Central memory CD8-positive, alpha-beta T cell (primary cell): ENCODE data around the gene COA3.
A peak's percentile ranks its signal among the peaks of the same experiment; 100 is the strongest.

ENCODE experiments used
- ATAC-seq: fragments of 150-1000 bp; cut with Tn5 transposase; replicated peaks from 2 replicates; pipeline ENCODE4 v1.10.0; 2022; ENCODE audit warnings: mild to moderate bottlenecking, moderate FRiP score, moderate number of reproducible peaks; ENCODE audit not compliant: poor library complexity, severe bottlenecking; ENCODE audit errors: extremely low read depth
- DNase-seq, 2 donors: peaks; one replicate each; pipeline ENCODE4 v3.0.0; 2021; ENCODE audit warnings: low spot score in 2 of 2
- H3K27ac Mint-ChIP-seq: one replicate; pipeline ENCODE4 v1.8.0; 2022; ENCODE audit warnings: low read depth, mild to moderate bottlenecking, moderate library complexity, mixed read lengths
- H3K27me3 Mint-ChIP-seq: one replicate; pipeline ENCODE4 v1.8.0; 2022; ENCODE audit warnings: mixed read lengths
- H3K36me3 Mint-ChIP-seq: one replicate; pipeline ENCODE4 v1.8.0; 2022; ENCODE audit warnings: mild to moderate bottlenecking, moderate library complexity, mixed read lengths; ENCODE audit not compliant: insufficient read depth
- H3K4me1 Mint-ChIP-seq: one replicate; pipeline ENCODE4 v1.8.0; 2022; ENCODE audit warnings: mixed read lengths
- H3K4me3 Mint-ChIP-seq: one replicate; pipeline ENCODE4 v1.8.0; 2022; ENCODE audit warnings: mild to moderate bottlenecking, moderate library complexity, mixed read lengths
- H3K9me3 Mint-ChIP-seq: one replicate; pipeline ENCODE4 v1.8.0; 2022; ENCODE audit warnings: mixed read lengths

The COA3 gene

GRCh38 chr17:42803074-42803883 lies 4.8 kb upstream of the COA3 start:
- H3K4me3 Mint-ChIP-seq = no peak overlapping the region
- H3K27ac Mint-ChIP-seq = no peak overlapping the region
- DNase-seq = no peak
- no peak for ATAC-seq
- H3K36me3 Mint-ChIP-seq = peaks cover 8% of the 10 kb centered on the region
- no peaks in the 10 kb centered on the region for H3K27me3 Mint-ChIP-seq
- H3K9me3 Mint-ChIP-seq = no peaks in the 10 kb centered on the region
- H3K4me1 Mint-ChIP-seq = peaks cover 7% of the 10 kb centered on the region

GRCh38 chr17:42798011-42798382 lies 507 bp downstream of the COA3 start:
- peak overlapping the region; percentile 87 for H3K27ac Mint-ChIP-seq
- H3K36me3 Mint-ChIP-seq = peaks cover 13% of the 10 kb centered on the region
- peaks cover 14% of the 10 kb centered on the region for H3K4me1 Mint-ChIP-seq
- H3K27me3 Mint-ChIP-seq = no peaks in the 10 kb centered on the region
- no peak for DNase-seq
- H3K9me3 Mint-ChIP-seq = no peaks in the 10 kb centered on the region
- peak overlapping the region; percentile 90 for H3K4me3 Mint-ChIP-seq
- ATAC-seq = no peak

GRCh38 chr17:42797067-42798007 lies 1.2 kb downstream of the COA3 start:
- ATAC-seq (no peak), DNase-seq (no peak)
- Mint-ChIP-seq H3K36me3 (peaks cover 13% of the 10 kb centered on the region), H3K27me3 (no peaks in the 10 kb centered on the region), H3K4me1 (peaks cover 14% of the 10 kb centered on the region), H3K4me3 (peak overlapping the region; percentile 90), H3K27ac (no peak overlapping the region), H3K9me3 (no peaks in the 10 kb centered on the region)

- H3K4me3 Mint-ChIP-seq = peak overlapping the region; percentile 9
- H3K27me3 Mint-ChIP-seq = no peaks in the 10 kb centered on the region
- H3K4me1 Mint-ChIP-seq = peaks cover 14% of the 10 kb centered on the region
- peaks cover 13% of the 10 kb centered on the region for H3K36me3 Mint-ChIP-seq
- H3K9me3 Mint-ChIP-seq = no peaks in the 10 kb centered on the region
- no peak overlapping the region for H3K27ac Mint-ChIP-seq
- DNase-seq (no peak), ATAC-seq (no peak)
Observed at GRCh38 chr17:42796066-42796758, 2.3 kb downstream of the COA3 start.

- Mint-ChIP-seq H3K4me3 (no peak overlapping the region), H3K27me3 (no peaks in the 10 kb centered on the region), H3K9me3 (no peaks in the 10 kb centered on the region), H3K27ac (no peak overlapping the region), H3K36me3 (peaks cover 13% of the 10 kb centered on the region), H3K4me1 (peaks cover 14% of the 10 kb centered on the region)
- no peak for ATAC-seq
- DNase-seq = no peak
Observed at GRCh38 chr17:42795465-42795864, 3.0 kb downstream of the COA3 start.

GRCh38 chr17:42795061-42795460 lies 3.4 kb downstream of the COA3 start:
- Mint-ChIP-seq H3K4me1 (peaks cover 14% of the 10 kb centered on the region), H3K27ac (no peak overlapping the region), H3K9me3 (no peaks in the 10 kb centered on the region), H3K36me3 (peaks cover 13% of the 10 kb centered on the region), H3K27me3 (no peaks in the 10 kb centered on the region), H3K4me3 (no peak overlapping the region)
- no peak for DNase-seq
- ATAC-seq = no peak

- Mint-ChIP-seq H3K27me3 (peaks cover 11% of the 10 kb centered on the region), H3K36me3 (peaks cover 8% of the 10 kb centered on the region), H3K27ac (no peak overlapping the region), H3K9me3 (no peaks in the 10 kb centered on the region), H3K4me1 (peaks cover 6% of the 10 kb centered on the region), H3K4me3 (no peak overlapping the region)
- no peak for ATAC-seq
- no peak for DNase-seq
Observed at GRCh38 chr17:42792545-42792944, 6.0 kb downstream of the COA3 start.

GRCh38 chr17:42791948-42792347 lies 6.6 kb downstream of the COA3 start:
- DNase-seq (no peak), ATAC-seq (no peak)
- no peak overlapping the region for H3K4me3 Mint-ChIP-seq
- peaks cover 6% of the 10 kb centered on the region for H3K4me1 Mint-ChIP-seq
- H3K36me3 Mint-ChIP-seq = peaks cover 8% of the 10 kb centered on the region
- no peak overlapping the region for H3K27ac Mint-ChIP-seq
- peaks cover 17% of the 10 kb centered on the region for H3K27me3 Mint-ChIP-seq
- H3K9me3 Mint-ChIP-seq = no peaks in the 10 kb centered on the region

- Mint-ChIP-seq H3K27me3 (peaks cover 61% of the 10 kb centered on the region), H3K4me1 (peaks cover 22% of the 10 kb centered on the region), H3K9me3 (no peaks in the 10 kb centered on the region), H3K36me3 (no peaks in the 10 kb centered on the region), H3K4me3 (no peak overlapping the region), H3K27ac (no peak overlapping the region)
- no peak for DNase-seq
- no peak for ATAC-seq
Observed at GRCh38 chr17:42787266-42787665, 11.2 kb downstream of the COA3 start.

- Mint-ChIP-seq H3K4me3 (peak overlapping the region; percentile 55), H3K27me3 (peaks cover 75% of the 10 kb centered on the region)
Observed at GRCh38 chr17:42784811-42785592, 13.5 kb downstream of the COA3 start.

GRCh38 chr17:42784409-42784808 lies 14.1 kb downstream of the COA3 start:
- Mint-ChIP-seq H3K4me1 (peaks cover 28% of the 10 kb centered on the region), H3K36me3 (peaks cover 2% of the 10 kb centered on the region), H3K9me3 (no peaks in the 10 kb centered on the region), H3K27ac (no peak overlapping the region), H3K4me3 (peak overlapping the region; percentile 55), H3K27me3 (peaks cover 81% of the 10 kb centered on the region)
- ATAC-seq (no peak), DNase-seq (no peak)

More at GRCh38 chr17:42784811-42785592, 13.5 kb downstream of the COA3 start:
- H3K27ac Mint-ChIP-seq = no peak overlapping the region
- peaks cover 22% of the 10 kb centered on the region for H3K4me1 Mint-ChIP-seq
- ATAC-seq (no peak), DNase-seq (no peak)
- H3K36me3 Mint-ChIP-seq = peaks cover 2% of the 10 kb centered on the region
- no peaks in the 10 kb centered on the region for H3K9me3 Mint-ChIP-seq

- Mint-ChIP-seq H3K4me3 (no peak overlapping the region), H3K36me3 (peaks cover 5% of the 10 kb centered on the region), H3K27me3 (peaks cover 83% of the 10 kb centered on the region), H3K27ac (no peak overlapping the region), H3K9me3 (no peaks in the 10 kb centered on the region), H3K4me1 (peaks cover 32% of the 10 kb centered on the region)
- DNase-seq (no peak), ATAC-seq (no peak)
Observed at GRCh38 chr17:42783791-42784138, 14.7 kb downstream of the COA3 start.
